Mesenchymal stem cell (in vitro differentiated cells and primary cell): ENCODE results near the gene YWHAQ.
A peak's percentile ranks its signal among the peaks of the same experiment; 100 is the strongest.

Experiments used
- DNase-seq: peaks from one replicate; pipeline ENCODE4 v3.0.0-alpha.2; 2013
- H2AFZ ChIP-seq: one replicate; pipeline ENCODE4 v1.6.1; 2013; ENCODE audit warnings: low read depth, mild to moderate bottlenecking, control low read depth, inconsistent platforms, low read length, moderate library complexity
- H2AK5ac ChIP-seq: 2 replicates; pipeline ENCODE4 v1.6.1; 2013; ENCODE audit warnings: low read length, moderate library complexity, mild to moderate bottlenecking, inconsistent platforms; ENCODE audit not compliant: severe bottlenecking
- H2BK120ac ChIP-seq: one replicate; pipeline ENCODE4 v1.6.1; 2013; ENCODE audit warnings: low read depth, mild to moderate bottlenecking, inconsistent platforms, low read length, moderate library complexity
- H2BK12ac ChIP-seq, 2 experiments: one replicate each; pipeline ENCODE4 v1.6.1; 2013; ENCODE audit warnings: inconsistent platforms in 2 of 2, low read length in 2 of 2, mild to moderate bottlenecking in 2 of 2, moderate library complexity in 2 of 2, control low read depth in 1 of 2
- H2BK15ac ChIP-seq: one replicate; pipeline ENCODE4 v1.6.1; 2013; ENCODE audit warnings: mild to moderate bottlenecking, low read depth, inconsistent platforms; ENCODE audit not compliant: poor library complexity, severe bottlenecking
- H2BK5ac ChIP-seq: 2 replicates; pipeline ENCODE4 v1.6.1; 2013; ENCODE audit warnings: low read depth, mild to moderate bottlenecking, low read length, control low read depth, inconsistent platforms; ENCODE audit not compliant: poor library complexity, severe bottlenecking
- H3K14ac ChIP-seq, 2 experiments: one replicate each; pipeline ENCODE4 v1.6.1; 2013; ENCODE audit warnings: inconsistent platforms in 2 of 2, low read length in 2 of 2, control low read depth in 1 of 2, mild to moderate bottlenecking in 1 of 2, moderate library complexity in 1 of 2
- H3K18ac ChIP-seq, 2 experiments: one replicate each; pipeline ENCODE4 v1.6.1; 2013; ENCODE audit warnings: inconsistent platforms in 2 of 2, low read length in 2 of 2, control low read depth in 1 of 2, low read depth in 1 of 2, mild to moderate bottlenecking in 1 of 2
- H3K23ac ChIP-seq, 2 experiments: one replicate each; pipeline ENCODE4 v1.6.1; 2013; ENCODE audit warnings: inconsistent platforms in 2 of 2, low read length in 2 of 2, mild to moderate bottlenecking in 2 of 2, moderate library complexity in 2 of 2, control low read depth in 1 of 2
- H3K27ac ChIP-seq: 2 replicates; pipeline ENCODE4 v1.5.1; 2013; ENCODE audit warnings: mild to moderate bottlenecking, moderate library complexity, low read length, control low read depth, inconsistent platforms; ENCODE audit not compliant: poor library complexity, severe bottlenecking
- H3K27me3 ChIP-seq, 2 experiments: 2 replicates each; pipeline versions ENCODE4 v1.6.1 to v1.7.0; 2013; ENCODE audit warnings: low read length in 2 of 2, mild to moderate bottlenecking in 2 of 2, moderate library complexity in 2 of 2, control low read depth in 1 of 2, inconsistent platforms in 1 of 2; ENCODE audit not compliant: control insufficient read depth in 1 of 2, insufficient read depth in 1 of 2
- H3K36me3 ChIP-seq, 2 experiments: 2 replicates each; pipeline versions ENCODE4 v1.6.1 to v1.7.0; 2013; ENCODE audit warnings: low read length in 2 of 2, control low read depth in 1 of 2, inconsistent platforms in 1 of 2, low read depth in 1 of 2, mild to moderate bottlenecking in 1 of 2; ENCODE audit not compliant: insufficient read depth in 2 of 2, control insufficient read depth in 1 of 2
- H3K4ac ChIP-seq, 2 experiments: one replicate each; pipeline ENCODE4 v1.6.1; 2013; ENCODE audit warnings: inconsistent platforms in 2 of 2, low read length in 2 of 2, mild to moderate bottlenecking in 2 of 2, moderate library complexity in 2 of 2, control low read depth in 1 of 2, low read depth in 1 of 2
- H3K4me1 ChIP-seq: 2 replicates; pipeline ENCODE4 v1.6.1; 2013; ENCODE audit warnings: low read depth, low read length, control low read depth; ENCODE audit not compliant: control insufficient read depth, insufficient read depth
- H3K4me2 ChIP-seq: 2 replicates; pipeline ENCODE4 v1.6.1; 2013; ENCODE audit warnings: low read length, mild to moderate bottlenecking, inconsistent platforms; ENCODE audit not compliant: poor library complexity, severe bottlenecking
- H3K4me3 ChIP-seq, 2 experiments: 2 replicates each; pipeline versions ENCODE4 v1.5.1 to v1.7.0; 2013; ENCODE audit warnings: low read length in 2 of 2, mild to moderate bottlenecking in 2 of 2, control low read depth in 1 of 2, low read depth in 1 of 2; ENCODE audit not compliant: insufficient read depth in 1 of 2
- H3K79me1 ChIP-seq: replicated peaks from 2 replicates; pipeline ENCODE4 v1.6.1; 2013; ENCODE audit warnings: mild to moderate bottlenecking, control low read depth, low read length, inconsistent platforms; ENCODE audit not compliant: poor library complexity, severe bottlenecking
- H3K9ac ChIP-seq: 2 replicates; pipeline ENCODE4 v1.7.0; 2013; ENCODE audit warnings: mild to moderate bottlenecking, low read length, moderate library complexity
- H3K9me3 ChIP-seq: 2 replicates; pipeline ENCODE4 v1.7.0; 2013; ENCODE audit warnings: mild to moderate bottlenecking, low read length; ENCODE audit not compliant: control insufficient read depth
- H4K8ac ChIP-seq: one replicate; pipeline ENCODE4 v1.6.1; 2013; ENCODE audit warnings: inconsistent platforms, mild to moderate bottlenecking, low read length, moderate library complexity
- H4K91ac ChIP-seq: one replicate; pipeline ENCODE4 v1.6.1; 2013; ENCODE audit warnings: mild to moderate bottlenecking, low read length, inconsistent platforms
- WGBS: methylation state at CpG from one replicate; pipeline ENCODE4 v1.1.7; 2013; ENCODE audit warnings: mixed read lengths; 5-methylcytosine and 5-hydroxymethylcytosine counted together

The YWHAQ gene

DNA sequence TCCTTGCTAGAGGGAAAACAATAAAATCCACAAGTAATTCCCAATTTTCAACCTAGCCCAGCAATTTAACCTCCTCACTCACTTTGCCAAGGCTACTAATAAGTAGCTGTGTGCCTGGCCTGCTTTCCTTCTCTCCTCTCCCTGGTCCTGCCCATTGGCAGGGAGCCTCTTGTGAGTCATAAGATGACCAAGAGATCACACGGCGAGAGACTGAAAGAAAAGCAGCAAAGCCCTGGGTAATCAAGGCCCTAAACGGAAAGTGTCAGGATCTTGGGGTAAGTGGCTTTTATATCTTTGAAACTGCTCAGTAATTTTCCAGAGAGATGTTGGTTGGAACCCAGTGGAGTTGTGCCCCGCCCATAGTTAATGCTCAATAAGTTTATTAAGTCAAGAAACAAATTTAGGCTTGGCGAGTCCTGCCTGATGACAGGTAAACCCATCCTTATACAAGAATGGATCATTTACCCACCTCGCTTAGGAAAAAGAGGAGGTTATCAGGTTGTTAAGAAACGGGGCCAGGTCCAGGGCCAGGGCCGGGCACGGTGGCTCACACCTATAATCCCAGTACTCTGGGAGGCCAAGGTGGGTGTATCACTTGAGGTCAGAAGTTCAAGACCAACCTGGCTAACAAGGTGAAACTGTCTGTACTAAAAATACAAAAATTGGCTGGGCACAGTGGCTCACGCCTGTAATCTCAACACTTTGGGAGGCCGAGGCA lies 65.2 kb downstream of the YWHAQ start:
- Histone ChIP-seq H3K9ac (peak overlapping the region; percentile 89), H3K18ac (peak overlapping the region in 1 of 2 experiments; percentile 31), H2AFZ (no peak overlapping the region)

DNA sequence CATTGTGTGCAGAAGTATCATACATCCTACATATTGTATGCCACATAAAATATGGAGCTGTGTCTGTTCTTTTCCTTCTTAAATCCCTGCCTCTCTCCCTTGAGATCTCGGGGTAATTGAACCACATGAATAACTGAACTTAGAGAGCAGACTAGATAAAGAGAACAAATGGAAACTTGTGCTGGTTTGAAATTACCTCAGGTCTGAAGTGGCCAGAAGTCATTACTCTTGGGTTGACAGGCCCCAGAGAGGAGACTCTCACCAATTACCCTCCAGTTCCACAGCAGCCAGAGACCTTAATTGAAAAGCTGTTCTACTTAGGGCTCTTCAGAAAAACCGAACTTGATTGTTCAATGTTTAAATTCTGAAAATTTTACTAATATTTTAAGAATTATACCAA lies 70.2 kb downstream of the YWHAQ start:
- H3K36me3 ChIP-seq, result no peaks in the 10 kb centered on the region
- H4K8ac ChIP-seq, result no peak overlapping the region
- no peak overlapping the region for H3K4ac ChIP-seq
- no peak overlapping the region for H2BK5ac ChIP-seq
- no peak overlapping the region for H3K4me3 ChIP-seq
- no peak overlapping the region for H3K9ac ChIP-seq
- DNase-seq, result peak; percentile 24
- no peak overlapping the region for H2BK12ac ChIP-seq
- no peak overlapping the region for H2BK15ac ChIP-seq
- no peaks in the 10 kb centered on the region for H3K9me3 ChIP-seq
- no peak overlapping the region for H2AK5ac ChIP-seq
- WGBS, result 57% methylated on average over 1 of the region's 2 CpGs
- H4K91ac ChIP-seq, result no peak overlapping the region
- no peak overlapping the region for H2BK120ac ChIP-seq
- peaks cover 6% of the 10 kb centered on the region for H3K79me1 ChIP-seq
- no peak overlapping the region for H3K23ac ChIP-seq
- H3K4me1 ChIP-seq, result peaks cover 5% of the 10 kb centered on the region
- H2AFZ ChIP-seq, result no peak overlapping the region
- H3K18ac ChIP-seq, result no peak overlapping the region
- H3K4me2 ChIP-seq, result no peak overlapping the region
- H3K14ac ChIP-seq, result no peak overlapping the region
- H3K27me3 ChIP-seq, result no peaks in the 10 kb centered on the region
- H3K27ac ChIP-seq, result no peak overlapping the region

More for the DNA sequence above, 65.2 kb downstream of the YWHAQ start:
- H2BK12ac ChIP-seq, result peak overlapping the region in 1 of 2 experiments; percentile 12
- H3K27ac ChIP-seq, result peak overlapping the region; percentile 79
- H4K91ac ChIP-seq, result no peak overlapping the region
- 67% methylated on average over 11 of the region's 11 CpGs for WGBS
- no peak overlapping the region for H3K14ac ChIP-seq
- H3K9me3 ChIP-seq, result no peaks in the 10 kb centered on the region
- no peak overlapping the region for H2BK120ac ChIP-seq
- H3K4ac ChIP-seq, result peak overlapping the region in 1 of 2 experiments; percentile 19
- no peak overlapping the region for H3K23ac ChIP-seq
- H3K4me2 ChIP-seq, result no peak overlapping the region
- H3K4me1 ChIP-seq, result peaks cover 6% of the 10 kb centered on the region
- H2AK5ac ChIP-seq, result no peak overlapping the region
- peaks cover 2% of the 10 kb centered on the region for H3K79me1 ChIP-seq
- H3K4me3 ChIP-seq, result peak overlapping the region in 1 of 2 experiments; percentile 64
- H3K36me3 ChIP-seq, result peaks cover 0 to 7% of the 10 kb centered on the region in 2 experiments
- H2BK15ac ChIP-seq, result peak overlapping the region; percentile 63
- H2BK5ac ChIP-seq, result no peak overlapping the region
- DNase-seq, result peak; percentile 96
- peak overlapping the region; percentile 84 for H4K8ac ChIP-seq
- no peaks in the 10 kb centered on the region for H3K27me3 ChIP-seq

DNA sequence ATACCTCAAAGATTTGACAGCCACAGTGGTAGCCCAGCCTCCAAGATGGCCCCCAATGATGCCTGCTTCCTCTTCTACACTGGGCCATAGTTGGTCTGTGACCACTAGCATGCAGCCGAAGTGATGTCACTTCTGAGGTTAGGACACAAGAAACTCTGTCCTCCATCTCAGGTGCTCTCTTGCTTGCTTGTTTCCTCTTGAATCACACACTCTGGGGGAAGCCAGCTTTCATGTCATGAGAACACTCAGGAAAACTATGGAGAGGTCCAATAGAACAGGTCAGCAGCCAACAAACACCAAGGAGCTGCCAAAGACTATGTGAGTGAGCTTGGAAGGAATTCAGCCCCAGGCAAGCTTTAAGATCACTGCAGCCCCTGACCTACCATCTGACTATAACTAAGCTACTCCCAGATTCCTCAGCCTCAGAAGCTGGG lies 71.8 kb downstream of the YWHAQ start:
- peak overlapping the region; percentile 27 for H2BK120ac ChIP-seq
- H3K27ac ChIP-seq, result no peak overlapping the region
- H2AFZ ChIP-seq, result no peak overlapping the region
- H4K8ac ChIP-seq, result peak overlapping the region; percentile 89
- H2AK5ac ChIP-seq, result no peak overlapping the region
- DNase-seq, result peak; percentile 81
- H3K9me3 ChIP-seq, result no peaks in the 10 kb centered on the region
- no peaks in the 10 kb centered on the region for H3K36me3 ChIP-seq
- peak overlapping the region in 1 of 2 experiments; percentile 24 for H3K4ac ChIP-seq
- H3K9ac ChIP-seq, result peak overlapping the region; percentile 68
- H3K4me2 ChIP-seq, result no peak overlapping the region
- H3K79me1 ChIP-seq, result peaks cover 4% of the 10 kb centered on the region
- no peak overlapping the region for H3K14ac ChIP-seq
- H4K91ac ChIP-seq, result peak overlapping the region; percentile 83
- peaks cover 2% of the 10 kb centered on the region for H3K4me1 ChIP-seq
- H3K27me3 ChIP-seq, result no peaks in the 10 kb centered on the region
- H3K4me3 ChIP-seq, result peak overlapping the region in 1 of 2 experiments; percentile 26
- no peak overlapping the region for H2BK15ac ChIP-seq
- peak overlapping the region; percentile 43 to 70 for H3K18ac ChIP-seq
- no peak overlapping the region for H2BK5ac ChIP-seq
- H2BK12ac ChIP-seq, result peak overlapping the region; percentile 38 to 83
- H3K23ac ChIP-seq, result no peak overlapping the region
- 94% methylated on average over 1 of the region's 1 CpG for WGBS

DNA sequence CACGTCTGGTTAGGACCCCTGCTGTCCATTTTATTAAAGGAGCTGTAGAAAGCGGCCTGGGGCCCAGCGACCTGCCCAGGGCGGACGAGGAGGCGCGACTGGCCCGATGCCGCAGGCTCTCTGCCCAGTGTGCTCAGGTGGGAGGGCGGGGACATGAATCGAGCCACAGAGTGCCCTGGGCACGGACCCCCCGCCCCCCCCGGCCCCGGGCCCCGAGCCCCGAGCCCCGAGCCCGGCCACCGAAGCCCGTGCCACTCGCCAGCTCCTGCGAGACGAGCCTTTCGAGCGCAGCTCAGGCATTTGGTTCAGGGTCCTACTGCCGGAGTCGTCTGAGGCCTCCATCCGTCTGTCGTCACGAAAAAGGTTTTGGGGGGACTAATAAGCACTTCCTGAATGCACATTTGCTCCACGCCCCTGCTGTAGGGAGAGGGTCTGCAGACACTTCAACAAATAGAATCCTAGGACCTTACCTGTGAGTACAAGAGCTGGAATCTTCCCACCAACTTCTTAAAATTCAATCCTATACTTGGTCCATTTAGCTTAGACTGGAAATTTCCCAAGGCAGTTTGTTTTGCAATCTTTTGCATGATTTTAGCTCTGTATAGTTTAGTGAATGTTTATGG lies 74.6 kb downstream of the YWHAQ start:
- Histone ChIP-seq H2BK120ac (peak overlapping the region; percentile 100), H4K91ac (peak overlapping the region; percentile 98), H3K79me1 (peaks cover 4% of the 10 kb centered on the region), H2BK15ac (peak overlapping the region; percentile 69), H3K4ac (peak overlapping the region; percentile 93 to 97), H3K4me2 (peak overlapping the region; percentile 82), H3K9ac (peak overlapping the region; percentile 99), H2BK12ac (peak overlapping the region in 1 of 2 experiments; percentile 78), H3K36me3 (no peaks in the 10 kb centered on the region), H3K4me1 (peaks cover 5% of the 10 kb centered on the region), H3K18ac (peak overlapping the region; percentile 96 to 97), H3K23ac (no peak overlapping the region), H2AFZ (no peak overlapping the region), H2AK5ac (peak overlapping the region; percentile 86), H3K4me3 (peak overlapping the region; percentile 83 to 98), H3K27ac (peak overlapping the region; percentile 96), H3K14ac (peak overlapping the region; percentile 66 to 95), H3K9me3 (no peaks in the 10 kb centered on the region), H2BK5ac (peak overlapping the region; percentile 96), H3K27me3 (no peaks in the 10 kb centered on the region), H4K8ac (peak overlapping the region; percentile 99)
- DNase-seq, result peak; percentile 67
- under 1% methylated on average over 31 of the region's 32 CpGs for WGBS
